WERI-Rb-1 (cell line): ENCODE measurements around the gene RRP8.

Source experiments
- DNase-seq: peaks from one replicate; pipeline ENCODE4 v3.0.0-alpha.2; 2020
- H3K27ac ChIP-seq: fragments of 250-450 bp; sonication (Bioruptor Pico); 2 replicates; pipeline ENCODE4 v1.5.1; 2020; ENCODE audit warnings: mild to moderate bottlenecking, moderate library complexity
- H3K27me3 ChIP-seq: fragments of 250-450 bp; sonication (Bioruptor Pico); 2 replicates; pipeline ENCODE4 v1.5.1; 2021; ENCODE audit warnings: mild to moderate bottlenecking, low read depth, moderate library complexity; ENCODE audit not compliant: insufficient read depth, severe bottlenecking
- H3K36me3 ChIP-seq: fragments of 250-450 bp; sonication (Bioruptor Pico); 2 replicates; pipeline ENCODE4 v1.5.1; 2020; ENCODE audit warnings: mild to moderate bottlenecking, moderate library complexity
- H3K4me3 ChIP-seq: 2 replicates; pipeline ENCODE4 v1.5.1; 2011; ENCODE audit warnings: low read depth, mild to moderate bottlenecking, control low read depth, low read length
- H3K9me3 ChIP-seq: fragments of 250-450 bp; sonication (Bioruptor Pico); 2 replicates; pipeline ENCODE4 v1.5.1; 2021; ENCODE audit warnings: mild to moderate bottlenecking, moderate library complexity; ENCODE audit not compliant: severe bottlenecking
- TF ChIP-seq, protein P1 (sequence below): IDR thresholded peaks from 2 replicates; pipeline ENCODE4 v1.5.1; 2011; ENCODE audit warnings: low read depth, mild to moderate bottlenecking, control low read depth, inconsistent platforms, low read length

Gene RRP8

DNA sequence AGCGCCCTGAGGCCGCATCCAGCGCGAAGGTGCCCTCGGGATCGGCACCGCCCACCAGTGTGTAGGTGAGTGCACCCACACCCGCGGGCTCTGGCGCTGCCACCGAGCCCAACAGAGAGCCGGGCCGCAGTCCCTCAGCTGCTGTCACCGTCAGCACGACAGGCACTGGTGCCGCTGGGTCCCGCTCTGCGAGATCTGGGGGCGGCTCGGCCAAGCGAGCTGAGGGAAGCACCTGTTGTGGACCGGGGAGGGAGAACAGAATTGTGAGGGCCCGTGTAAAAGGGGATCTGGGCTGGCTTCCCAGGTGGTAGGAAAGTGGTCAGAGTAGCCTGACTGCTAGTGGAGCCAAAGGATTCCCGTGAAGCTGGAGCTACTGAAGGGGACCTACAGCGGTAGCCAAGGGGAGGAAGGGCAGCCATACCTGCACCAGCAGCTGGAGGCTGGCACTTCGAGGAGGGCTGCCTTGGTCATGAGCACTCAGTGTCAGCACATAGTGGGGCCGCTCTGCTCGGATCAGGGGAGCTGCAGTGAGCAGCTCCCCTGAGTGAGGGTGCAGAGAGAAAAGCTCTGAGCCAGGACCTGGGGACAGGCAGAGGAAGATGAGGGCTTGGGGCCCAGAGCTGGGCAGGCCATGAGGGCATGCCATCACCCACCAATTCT, 27.3 kb upstream of the RRP8 start:
- TF ChIP-seq, protein P1, sequence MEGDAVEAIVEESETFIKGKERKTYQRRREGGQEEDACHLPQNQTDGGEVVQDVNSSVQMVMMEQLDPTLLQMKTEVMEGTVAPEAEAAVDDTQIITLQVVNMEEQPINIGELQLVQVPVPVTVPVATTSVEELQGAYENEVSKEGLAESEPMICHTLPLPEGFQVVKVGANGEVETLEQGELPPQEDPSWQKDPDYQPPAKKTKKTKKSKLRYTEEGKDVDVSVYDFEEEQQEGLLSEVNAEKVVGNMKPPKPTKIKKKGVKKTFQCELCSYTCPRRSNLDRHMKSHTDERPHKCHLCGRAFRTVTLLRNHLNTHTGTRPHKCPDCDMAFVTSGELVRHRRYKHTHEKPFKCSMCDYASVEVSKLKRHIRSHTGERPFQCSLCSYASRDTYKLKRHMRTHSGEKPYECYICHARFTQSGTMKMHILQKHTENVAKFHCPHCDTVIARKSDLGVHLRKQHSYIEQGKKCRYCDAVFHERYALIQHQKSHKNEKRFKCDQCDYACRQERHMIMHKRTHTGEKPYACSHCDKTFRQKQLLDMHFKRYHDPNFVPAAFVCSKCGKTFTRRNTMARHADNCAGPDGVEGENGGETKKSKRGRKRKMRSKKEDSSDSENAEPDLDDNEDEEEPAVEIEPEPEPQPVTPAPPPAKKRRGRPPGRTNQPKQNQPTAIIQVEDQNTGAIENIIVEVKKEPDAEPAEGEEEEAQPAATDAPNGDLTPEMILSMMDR: no peak
- Histone ChIP-seq H3K27ac (no peak overlapping the region), H3K36me3 (peaks cover 61% of the 10 kb centered on the region), H3K27me3 (no peaks in the 10 kb centered on the region), H3K9me3 (no peaks in the 10 kb centered on the region), H3K4me3 (no peak overlapping the region)
- no peak for DNase-seq

DNA sequence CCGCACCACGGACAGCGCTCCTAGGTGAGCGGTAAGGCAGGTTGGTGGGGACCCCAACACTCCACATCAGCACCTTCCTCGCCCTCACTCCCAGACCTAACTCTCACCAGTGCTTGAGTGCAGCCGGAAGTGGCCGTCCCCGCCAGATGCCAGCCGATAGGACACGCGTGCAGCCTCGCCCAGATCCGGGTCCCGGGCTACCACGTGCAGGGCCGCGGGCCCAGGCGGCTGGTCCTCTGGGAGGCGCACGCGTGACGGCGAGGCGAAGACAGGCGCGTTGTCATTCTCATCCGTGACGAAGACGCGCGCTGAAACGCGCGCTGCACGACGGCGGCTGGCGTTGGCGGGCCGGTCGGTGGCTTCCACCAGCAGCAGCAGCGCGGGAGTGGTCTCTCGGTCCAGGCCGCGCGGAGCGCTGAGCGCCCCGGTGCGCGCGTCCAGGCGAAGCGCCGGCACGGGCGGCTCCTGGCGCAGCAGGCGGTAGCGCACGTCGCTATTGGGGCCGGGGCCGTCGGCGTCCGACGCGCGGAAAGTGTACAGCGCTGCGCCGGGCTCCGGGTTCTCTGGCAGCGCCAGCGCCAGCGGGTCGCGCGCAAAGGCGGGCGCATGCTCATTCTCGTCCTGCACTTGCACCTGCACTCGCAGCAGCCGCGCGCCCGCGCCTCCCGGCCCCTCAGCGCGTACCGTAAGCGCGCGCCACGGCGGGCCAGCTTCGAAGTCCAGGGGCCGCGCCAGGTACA, 26.6 kb upstream of the RRP8 start:
- TF ChIP-seq, protein P1: no peak
- H3K27ac ChIP-seq: no peak overlapping the region
- no peak for DNase-seq
- H3K36me3 ChIP-seq: peaks cover 63% of the 10 kb centered on the region
- no peaks in the 10 kb centered on the region for H3K27me3 ChIP-seq
- no peak overlapping the region for H3K4me3 ChIP-seq
- H3K9me3 ChIP-seq: no peaks in the 10 kb centered on the region

- H3K9me3 ChIP-seq: no peaks in the 10 kb centered on the region
- H3K27me3 ChIP-seq: no peaks in the 10 kb centered on the region
- TF ChIP-seq, protein P1: no peak
- no peak for DNase-seq
- H3K4me3 ChIP-seq: no peak overlapping the region
- H3K27ac ChIP-seq: no peak overlapping the region
- H3K36me3 ChIP-seq: peaks cover 64% of the 10 kb centered on the region
Observed at GRCh38 chr11:6629573-6629891, 26.1 kb upstream of the RRP8 start.

- H3K36me3 ChIP-seq: peaks cover 62% of the 10 kb centered on the region
- no peaks in the 10 kb centered on the region for H3K9me3 ChIP-seq
- DNase-seq: no peak
- TF ChIP-seq, protein P1: no peak
- H3K4me3 ChIP-seq: no peak overlapping the region
- no peak overlapping the region for H3K27ac ChIP-seq
- no peaks in the 10 kb centered on the region for H3K27me3 ChIP-seq
Observed at GRCh38 chr11:6628526-6628925, 25.1 kb upstream of the RRP8 start.

DNA sequence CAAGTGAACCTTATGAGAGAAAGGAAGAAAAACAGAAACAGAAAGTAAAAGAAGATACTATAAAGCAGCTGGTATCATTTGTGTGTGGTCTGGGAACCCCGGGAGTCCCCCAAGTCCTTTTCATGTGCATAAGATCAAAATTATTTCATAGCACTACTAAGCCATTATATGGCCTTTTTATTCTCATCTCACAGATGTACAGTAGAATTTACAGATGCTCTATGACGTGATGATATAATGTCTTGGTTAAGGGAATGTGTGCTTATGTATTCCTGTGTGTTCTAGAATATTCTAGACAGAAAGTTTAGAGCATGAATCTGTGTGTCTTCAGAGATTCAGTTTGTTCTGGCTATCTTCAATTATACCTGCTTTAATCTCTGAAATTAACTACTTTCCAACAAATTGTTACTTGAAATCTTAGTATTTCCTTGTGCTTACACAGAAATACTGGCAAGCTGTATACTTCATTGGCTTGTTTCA, 24.4 kb upstream of the RRP8 start:
- Histone ChIP-seq H3K36me3 (peaks cover 62% of the 10 kb centered on the region), H3K9me3 (no peaks in the 10 kb centered on the region), H3K27ac (no peak overlapping the region), H3K27me3 (no peaks in the 10 kb centered on the region), H3K4me3 (no peak overlapping the region)
- DNase-seq: no peak
- TF ChIP-seq, protein P1: no peak
